Activated naive CD4-positive, alpha-beta T cell treated with anti-CD3 and anti-CD28 coated beads, Interleukin-2, amount 50 U/mL, for 16 hours (primary cell): ENCODE measurements around the gene KCNE4.

Source experiments
- DNase-seq: peaks from one replicate; pipeline ENCODE4 v3.0.0-alpha.2; 2020

The KCNE4 gene, protein sequence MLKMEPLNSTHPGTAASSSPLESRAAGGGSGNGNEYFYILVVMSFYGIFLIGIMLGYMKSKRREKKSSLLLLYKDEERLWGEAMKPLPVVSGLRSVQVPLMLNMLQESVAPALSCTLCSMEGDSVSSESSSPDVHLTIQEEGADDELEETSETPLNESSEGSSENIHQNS

GRCh38 chr2:223051693-223052289 is at the start of gene KCNE4:
Gene KCNE4 (plus strand): TSS chr2:223052190. CDS start chr2:223052831, 641 bp downstream.
- DNase-seq, result no peak

GRCh38 chr2:223003191-223003590 is 48.8 kb upstream of the KCNE4 start:
- no peak for DNase-seq

- no peak for DNase-seq
These were observed 46.5 kb upstream of the KCNE4 start for GRCh38 chr2:223005496-223005895.

- DNase-seq, result no peak
These were observed 44.5 kb upstream of the KCNE4 start for GRCh38 chr2:223007531-223007930.

GRCh38 chr2:223008162-223008561 is 43.8 kb upstream of the KCNE4 start:
- no peak for DNase-seq

- DNase-seq, result no peak
These were observed 43.0 kb upstream of the KCNE4 start for GRCh38 chr2:223008956-223009355.

DNA sequence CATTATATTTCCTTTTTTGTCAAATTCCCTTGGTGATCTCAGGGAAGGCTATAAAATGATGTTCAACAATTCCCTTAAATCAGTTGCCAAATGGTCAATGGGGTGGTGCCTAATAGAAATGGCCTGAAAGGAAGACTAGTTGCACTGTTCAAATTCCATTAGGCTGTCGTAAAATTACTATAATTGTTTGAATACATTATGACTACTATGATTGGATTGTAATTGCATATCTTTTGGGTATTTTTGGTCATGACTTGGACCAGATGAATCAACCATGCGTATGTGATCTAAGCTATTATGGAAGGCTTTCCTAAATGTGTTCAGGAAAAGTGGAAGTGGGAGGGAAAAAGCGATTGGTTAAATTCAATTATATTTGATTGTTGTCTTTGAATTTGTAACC is 41.3 kb upstream of the KCNE4 start:
- DNase-seq, result no peak

DNA sequence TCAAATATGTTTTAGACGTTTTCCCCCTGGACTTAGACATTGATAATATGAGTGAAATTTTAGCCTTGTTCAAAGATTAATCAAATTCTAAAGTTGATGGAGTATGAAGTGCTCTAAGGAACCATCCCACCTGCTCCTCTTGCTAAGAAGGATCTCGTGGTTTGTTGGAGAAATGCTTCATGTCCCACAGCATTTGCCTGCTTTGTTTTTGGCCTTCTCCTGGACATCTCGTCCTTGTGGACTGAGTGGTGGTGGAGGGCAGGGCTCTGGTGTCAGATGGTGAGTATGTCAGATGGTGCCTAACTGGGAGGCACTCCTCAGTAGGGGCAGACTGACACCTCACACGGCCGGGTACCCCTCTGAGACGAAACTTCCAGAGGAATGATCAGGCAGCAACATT is 39.7 kb upstream of the KCNE4 start:
- DNase-seq, result no peak

- DNase-seq, result no peak
These were observed 32.5 kb upstream of the KCNE4 start for GRCh38 chr2:223019390-223019930.

DNA sequence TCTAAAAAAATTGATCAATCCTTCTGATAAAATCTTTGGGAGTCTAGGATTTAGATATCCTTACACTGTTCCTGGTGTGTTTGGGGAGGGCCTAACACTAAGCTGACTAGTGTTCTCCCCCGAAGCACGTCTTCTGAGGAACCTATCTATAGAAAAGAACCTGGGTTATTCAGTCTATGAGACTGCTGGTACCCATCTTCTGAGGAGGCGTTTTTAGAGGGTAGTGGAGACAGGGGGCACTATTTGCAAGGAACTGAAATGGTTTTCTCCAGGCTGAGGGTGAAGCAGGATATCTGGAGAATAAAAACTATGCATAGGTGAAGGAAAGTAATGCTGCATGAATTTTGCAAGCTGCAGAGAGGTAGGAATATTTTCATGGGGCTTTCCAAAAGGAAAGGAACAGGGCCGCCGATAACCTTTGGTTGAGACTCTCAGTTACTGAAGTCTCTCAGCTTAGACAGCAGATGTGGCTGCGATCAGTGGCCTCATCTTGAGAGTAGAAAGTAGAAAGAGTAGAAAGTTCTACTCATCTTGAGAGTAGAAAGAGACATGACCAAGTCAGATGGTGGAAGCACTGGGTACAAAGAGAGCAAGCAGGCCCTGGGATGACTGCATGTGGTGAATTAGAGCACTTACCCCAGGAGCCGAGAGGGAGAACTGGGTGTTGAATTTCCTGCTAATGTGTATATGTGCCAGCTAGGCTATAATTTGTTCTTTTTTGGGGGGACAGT is 31.8 kb upstream of the KCNE4 start:
- DNase-seq, result no peak

- DNase-seq, result no peak
These were observed 30.9 kb upstream of the KCNE4 start for GRCh38 chr2:223020971-223021675.

GRCh38 chr2:223026357-223027110 is 25.5 kb upstream of the KCNE4 start:
- DNase-seq, result no peak

- no peak for DNase-seq
These were observed 24.5 kb upstream of the KCNE4 start for GRCh38 chr2:223027442-223027841.

GRCh38 chr2:223029287-223029686 is 22.7 kb upstream of the KCNE4 start:
- no peak for DNase-seq

- DNase-seq, result no peak
These were observed 19.5 kb upstream of the KCNE4 start for GRCh38 chr2:223032187-223033142.

DNA sequence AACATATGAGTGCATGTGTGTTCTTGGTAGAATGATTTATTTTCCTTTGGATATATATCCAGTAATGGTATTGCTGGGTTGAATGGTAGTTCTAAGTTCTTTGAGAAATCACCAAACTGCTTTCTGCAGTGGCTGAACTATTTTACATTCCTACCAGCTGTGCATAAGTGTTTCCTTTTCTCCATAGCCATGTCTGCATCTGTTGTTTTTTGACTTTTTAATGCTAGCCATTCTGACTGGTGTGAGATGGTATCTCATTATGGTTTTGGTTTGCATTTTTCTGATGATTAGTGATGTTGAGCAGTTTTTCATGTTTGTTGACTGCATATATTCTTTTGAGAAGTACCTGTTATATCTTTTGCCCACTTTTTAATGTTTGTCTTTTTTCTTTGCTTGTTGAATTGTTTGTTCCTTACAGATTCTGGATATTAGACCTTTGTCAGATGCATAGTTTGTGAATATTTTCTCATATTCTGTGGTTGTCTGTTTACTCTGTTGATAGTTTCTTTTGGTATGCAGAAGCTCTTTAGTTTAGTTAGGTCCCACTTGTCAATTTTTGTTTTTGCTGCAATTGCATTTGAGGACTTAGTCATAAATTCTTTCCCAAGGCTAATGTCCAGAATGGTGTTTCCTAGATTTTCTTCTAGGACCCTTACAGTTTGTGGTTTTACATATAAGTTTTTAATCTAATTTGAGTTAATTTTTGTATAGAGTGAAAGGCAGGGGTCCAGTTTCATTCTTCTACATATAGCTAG is 17.6 kb upstream of the KCNE4 start:
- no peak for DNase-seq

DNA sequence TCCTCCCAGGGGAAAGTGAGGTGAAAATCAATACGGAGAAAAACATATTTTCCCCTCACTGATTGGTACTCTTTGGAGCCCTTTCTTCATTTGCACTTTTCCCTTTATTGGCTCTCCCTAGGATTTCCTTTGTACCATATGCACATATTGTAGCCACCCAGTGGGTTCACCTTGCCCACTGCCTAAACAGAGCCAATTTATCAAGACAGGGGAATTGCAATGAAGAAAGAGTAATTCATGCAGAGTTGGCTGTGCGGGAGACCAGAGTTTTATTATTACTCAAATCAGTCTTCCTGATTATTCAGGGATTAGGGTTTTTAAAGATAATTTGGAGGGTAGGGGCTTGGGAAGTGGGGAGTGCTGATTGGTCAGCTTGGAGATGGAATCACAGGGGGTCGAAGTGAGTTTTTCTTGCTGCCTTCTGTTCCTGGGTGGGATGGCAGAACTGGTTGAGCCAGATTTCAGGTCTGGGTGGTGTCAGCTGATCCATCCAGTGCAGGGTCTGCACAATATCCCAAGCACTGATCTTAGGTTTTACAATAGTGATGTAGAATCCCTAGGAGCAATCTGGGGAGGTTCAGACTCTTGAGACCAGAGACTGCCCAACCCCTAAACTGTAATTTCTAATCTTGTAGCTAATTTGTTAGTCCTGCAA is 15.1 kb upstream of the KCNE4 start:
- no peak for DNase-seq

GRCh38 chr2:223037445-223037800 is 14.6 kb upstream of the KCNE4 start:
- no peak for DNase-seq

DNA sequence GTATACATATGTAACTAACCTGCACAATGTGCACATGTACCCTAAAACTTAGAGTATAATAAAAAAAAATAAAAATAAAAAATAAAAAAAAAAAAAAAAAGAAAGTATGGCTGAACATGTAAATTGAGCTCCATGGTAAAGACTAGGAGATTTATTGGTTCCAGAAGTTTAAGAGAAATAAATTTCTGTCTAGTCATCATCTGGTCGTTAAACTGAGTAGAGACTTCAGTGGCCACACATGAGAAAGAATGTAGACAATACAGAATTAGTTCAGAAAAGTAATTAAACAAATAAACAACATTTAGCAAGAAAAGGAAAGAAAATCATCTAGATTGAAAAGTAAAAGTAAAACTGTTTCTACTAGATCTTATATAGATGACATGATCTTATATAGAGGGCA is 12.4 kb upstream of the KCNE4 start:
- DNase-seq, result no peak

- DNase-seq, result no peak
These were observed 11.5 kb upstream of the KCNE4 start for GRCh38 chr2:223040527-223040926.
